PC-9 (cell line): ENCODE measurements around the gene MX2. TPM values are rescaled to one million over a fixed set of nuclear protein-coding genes. Genes with fewer than 3 reads are reported as not detected.
"Not testable (repeated sequence)": the region's sequence is repeated elsewhere in the genome, so short reads cannot be mapped to it uniquely, and the experiment has no call there.

Source experiments
- BruUV-seq: library from RNA; stranded (reverse); fragments of 400-500 nt; replicated peaks from 2 replicates; lab custom pipeline; 2021; lab: Mats Ljungman, UMichigan
- CTCF ChIA-PET: fragments of 300-600 bp; sonication (Branson Sonifier 250); formaldehyde crosslinking; loops from one replicate; lab custom pipeline; 2022; ENCODE audit warnings: antibody characterized with exemption; lab: Charles Lee
- POLR2A ChIA-PET: fragments of 300-600 bp; sonication (Branson Sonifier 250); formaldehyde crosslinking; loops from one replicate; lab custom pipeline; 2022; ENCODE audit warnings: antibody characterized with exemption; ENCODE audit not compliant: unreplicated experiment; lab: Charles Lee
- DNase-seq, 2 experiments: peaks; one replicate each; pipeline versions ENCODE4 v3.0.0 to v3.0.0-alpha.2; 2015 to 2022; ENCODE audit warnings: mixed read lengths in 1 of 2
- H2AFZ ChIP-seq: fragments of 200-600 bp; sonication (generic); 2 replicates; pipeline ENCODE4 v1.8.1; 2017; ENCODE audit warnings: antibody characterized with exemption
- H3F3A ChIP-seq: fragments of 200-600 bp; sonication (generic); 2 replicates; pipeline ENCODE4 v1.8.1; 2017; ENCODE audit warnings: antibody characterized with exemption, mild to moderate bottlenecking, low read depth; ENCODE audit not compliant: insufficient read depth
- H3K27ac ChIP-seq: fragments of 200-600 bp; sonication (generic); 2 replicates; pipeline ENCODE4 v1.6.1; 2016; ENCODE audit warnings: mixed run types
- H3K27me3 ChIP-seq: fragments of 200-600 bp; sonication (generic); 2 replicates; pipeline ENCODE4 v1.6.1; 2016; ENCODE audit warnings: low read depth, mixed run types; ENCODE audit not compliant: insufficient read depth
- H3K36me3 ChIP-seq: fragments of 200-600 bp; sonication (generic); 2 replicates; pipeline ENCODE4 v1.6.1; 2016; ENCODE audit warnings: low read depth, mixed run types
- H3K4me1 ChIP-seq: fragments of 200-600 bp; sonication (generic); replicated peaks from 2 replicates; pipeline ENCODE4 v1.6.1; 2016; ENCODE audit warnings: mixed run types; ENCODE audit not compliant: insufficient read depth
- H3K4me2 ChIP-seq: fragments of 200-600 bp; sonication (generic); 2 replicates; pipeline ENCODE4 v1.6.1; 2017; ENCODE audit warnings: mixed run types
- H3K4me3 ChIP-seq: fragments of 200-600 bp; sonication (generic); 2 replicates; pipeline ENCODE4 v1.6.1; 2016; ENCODE audit warnings: mixed run types
- H3K79me2 ChIP-seq: fragments of 200-600 bp; sonication (generic); 2 replicates; pipeline ENCODE4 v1.6.1; 2017; ENCODE audit warnings: low read depth, mixed run types
- H3K9me2 ChIP-seq: fragments of 200-600 bp; sonication (generic); 2 replicates; pipeline ENCODE4 v1.8.1; 2017; ENCODE audit warnings: mild to moderate bottlenecking; ENCODE audit not compliant: insufficient read depth
- H3K9me3 ChIP-seq: fragments of 200-600 bp; sonication (generic); 2 replicates; pipeline ENCODE4 v1.8.1; 2016; ENCODE audit warnings: low read depth; ENCODE audit not compliant: insufficient read depth
- H4K20me1 ChIP-seq: fragments of 200-600 bp; sonication (generic); 2 replicates; pipeline ENCODE4 v1.8.1; 2017; ENCODE audit not compliant: insufficient read depth
- CTCF ChIP-seq: fragments of 200-600 bp; sonication (generic); conservative IDR thresholded peaks from 2 replicates; pipeline ENCODE4 v1.6.1; 2017; ENCODE audit warnings: mixed run types, antibody characterized with exemption, mild to moderate bottlenecking, moderate library complexity
- EZH2 ChIP-seq: fragments of 200-600 bp; sonication (generic); IDR thresholded peaks from 2 replicates; pipeline ENCODE4 v1.8.0; 2017; ENCODE audit warnings: antibody characterized with exemption, low read depth
- intact Hi-C: fragments of 100-400 bp; cut with micrococcal nuclease; formaldehyde crosslinking; loops from one replicate; pipeline ENCODE4 v1.10.0; 2022; ENCODE audit not compliant: unreplicated experiment
- total RNA-seq: library from RNA; stranded (reverse); gene quantifications from 2 replicates; pipeline ENCODE4 v1.2.3, GENCODE V29; 2021

The MX2 gene
- total RNA-seq, 1 experiment from 2014 or later, result 2.5 TPM

- CTCF ChIA-PET, result no interaction called here
- Histone ChIP-seq H3F3A (no peaks in the 10 kb centered on the region), H3K9me2 (no peaks in the 10 kb centered on the region), H2AFZ (no peak overlapping the region), H3K4me1 (no peaks in the 10 kb centered on the region), H3K27me3 (no peaks in the 10 kb centered on the region), H4K20me1 (no peaks in the 10 kb centered on the region), H3K27ac (no peak overlapping the region), H3K79me2 (no peaks in the 10 kb centered on the region), H3K4me2 (no peak overlapping the region), H3K9me3 (0 out of 2 replicates have a peak, but pooled peaks cover 3% of the 10 kb centered on the region), H3K4me3 (no peak overlapping the region), H3K36me3 (no peaks in the 10 kb centered on the region)
- intact Hi-C loops, result no loop called here
- POLR2A ChIA-PET, result no interaction called here
- DNase-seq, result no peak
- BruUV-seq, result no TSS peak
- no peak for TF ChIP-seq CTCF
- no peak for TF ChIP-seq EZH2
Measured at GRCh38 chr21:41418393-41418792, 56.6 kb downstream of the MX2 start.

- no peak for DNase-seq
- no peak overlapping the region for H2AFZ ChIP-seq
- H3K4me3 ChIP-seq, result no peak overlapping the region
- H3K9me2 ChIP-seq, result no peaks in the 10 kb centered on the region
- no peaks in the 10 kb centered on the region for H3K27me3 ChIP-seq
- H3K79me2 ChIP-seq, result no peaks in the 10 kb centered on the region
- BruUV-seq, result no TSS peak
- H3F3A ChIP-seq, result no peaks in the 10 kb centered on the region
- no peak overlapping the region for H3K4me2 ChIP-seq
- no peaks in the 10 kb centered on the region for H3K4me1 ChIP-seq
- POLR2A ChIA-PET, result no interaction called here
- no peaks in the 10 kb centered on the region for H3K9me3 ChIP-seq
- H3K36me3 ChIP-seq, result no peaks in the 10 kb centered on the region
- no peak overlapping the region for H3K27ac ChIP-seq
- CTCF ChIA-PET, result no interaction called here
- intact Hi-C loops, result no loop called here
- TF ChIP-seq EZH2 (no peak), CTCF (no peak)
- no peaks in the 10 kb centered on the region for H4K20me1 ChIP-seq
Measured at GRCh38 chr21:41418956-41419680, 57.3 kb downstream of the MX2 start.

GRCh38 chr21:41419921-41420862, 58.4 kb downstream of the MX2 start:
- no TSS peak for BruUV-seq
- no peaks in the 10 kb centered on the region for H3K4me1 ChIP-seq
- POLR2A ChIA-PET, result no interaction called here
- H3K9me3 ChIP-seq, result no peaks in the 10 kb centered on the region
- no peaks in the 10 kb centered on the region for H3K79me2 ChIP-seq
- peak overlapping the region; percentile 81 for H3K4me3 ChIP-seq
- no peaks in the 10 kb centered on the region for H3K9me2 ChIP-seq
- no peaks in the 10 kb centered on the region for H3K36me3 ChIP-seq
- TF ChIP-seq EZH2, result no peak
- TF ChIP-seq CTCF, result no peak
- peak overlapping the region; percentile 87 for H3K4me2 ChIP-seq
- no peaks in the 10 kb centered on the region for H4K20me1 ChIP-seq
- intact Hi-C loops, result no loop called here
- peak overlapping the region; percentile 46 for H3K27ac ChIP-seq
- peak; percentile 69 to 72 for DNase-seq
- CTCF ChIA-PET, result no interaction called here
- H2AFZ ChIP-seq, result peak overlapping the region; percentile 95
- no peaks in the 10 kb centered on the region for H3F3A ChIP-seq
- H3K27me3 ChIP-seq, result no peaks in the 10 kb centered on the region

- POLR2A ChIA-PET, H3K4me1 ChIP-seq, H3K36me3 ChIP-seq, H3K79me2 ChIP-seq, H3K9me3 ChIP-seq, H3K9me2 ChIP-seq, H3K27me3 ChIP-seq, CTCF ChIA-PET, intact Hi-C loops, H4K20me1 ChIP-seq, H3F3A ChIP-seq, DNase-seq, BruUV-seq: not testable (repeated sequence)
- Histone ChIP-seq H3K4me2 (peak overlapping the region; percentile 87), H3K27ac (peak overlapping the region; percentile 46; the same call in 1 of the 2 replicates), H3K4me3 (peak overlapping the region; percentile 81; the same call in 1 of the 2 replicates), H2AFZ (peak overlapping the region; percentile 95)
Measured at GRCh38 chr21:41420998-41421397, 59.2 kb downstream of the MX2 start.
